Astrocyte (in vitro differentiated cells and primary cell): ENCODE data around the gene NTN4. TPM values are rescaled to one million over a fixed set of nuclear protein-coding genes. Genes with fewer than 3 reads are reported as not detected.

ENCODE experiments used
- DNase-seq: peaks from one replicate; pipeline ENCODE4 v3.0.0-alpha.2; 2010; ENCODE audit warnings: low read depth
- FAIRE-seq: peaks from 2 replicates; lab custom pipeline; 2011; peaks lifted over from hg19 to GRCh38; lab: Jason Lieb, UNC
- H2AFZ ChIP-seq: 2 replicates; pipeline ENCODE4 v1.6.0; 2012; ENCODE audit warnings: low read depth, low read length, inconsistent platforms
- H3K27ac ChIP-seq: 2 replicates; pipeline ENCODE4 v1.5.1; 2011; ENCODE audit warnings: low read depth, low read length, inconsistent platforms
- H3K27me3 ChIP-seq: 2 replicates; pipeline ENCODE4 v1.6.0; 2011; ENCODE audit warnings: low read length, inconsistent platforms; ENCODE audit not compliant: insufficient read depth
- H3K36me3 ChIP-seq: 2 replicates; pipeline ENCODE4 v1.5.1; 2011; ENCODE audit warnings: low read length, inconsistent platforms; ENCODE audit not compliant: insufficient read depth
- H3K4me1 ChIP-seq: 2 replicates; pipeline ENCODE4 v1.5.1; 2011; ENCODE audit warnings: low read length, inconsistent platforms; ENCODE audit not compliant: insufficient read depth
- H3K4me2 ChIP-seq: 2 replicates; pipeline ENCODE4 v1.6.0; 2012; ENCODE audit warnings: low read length, inconsistent platforms
- H3K4me3 ChIP-seq: 2 replicates; pipeline ENCODE4 v1.5.1; 2011; ENCODE audit warnings: low read depth, mild to moderate bottlenecking, low read length, inconsistent platforms; ENCODE audit not compliant: insufficient read depth
- H3K79me2 ChIP-seq: 2 replicates; pipeline ENCODE4 v1.6.0; 2012; ENCODE audit warnings: mild to moderate bottlenecking, low read length, inconsistent platforms; ENCODE audit not compliant: insufficient read depth
- H3K9ac ChIP-seq: 2 replicates; pipeline ENCODE4 v1.6.0; 2012; ENCODE audit warnings: mild to moderate bottlenecking, low read length, inconsistent platforms
- H3K9me3 ChIP-seq: 2 replicates; pipeline ENCODE4 v1.5.1; 2012; ENCODE audit warnings: low read depth, mild to moderate bottlenecking, low read length, inconsistent platforms; ENCODE audit not compliant: insufficient read depth
- H4K20me1 ChIP-seq: 2 replicates; pipeline ENCODE4 v1.6.0; 2012; ENCODE audit warnings: low read length, inconsistent platforms; ENCODE audit not compliant: insufficient read depth
- H3K27ac Mint-ChIP-seq: one replicate; pipeline ENCODE4 v1.8.0; 2021; ENCODE audit warnings: mild to moderate bottlenecking, mixed read lengths; ENCODE audit not compliant: unreplicated experiment
- H3K27me3 Mint-ChIP-seq: one replicate; pipeline ENCODE4 v1.8.0; 2021; ENCODE audit warnings: low read depth, mixed read lengths; ENCODE audit not compliant: unreplicated experiment
- H3K36me3 Mint-ChIP-seq: one replicate; pipeline ENCODE4 v1.8.0; 2021; ENCODE audit warnings: low read depth, mixed read lengths; ENCODE audit not compliant: unreplicated experiment
- H3K4me1 Mint-ChIP-seq: one replicate; pipeline ENCODE4 v1.8.0; 2021; ENCODE audit warnings: low read depth, mixed read lengths; ENCODE audit not compliant: unreplicated experiment
- H3K4me3 Mint-ChIP-seq: one replicate; pipeline ENCODE4 v1.8.0; 2021; ENCODE audit warnings: mild to moderate bottlenecking, moderate library complexity, mixed read lengths; ENCODE audit not compliant: unreplicated experiment
- H3K9me3 Mint-ChIP-seq: one replicate; pipeline ENCODE4 v1.8.0; 2021; ENCODE audit warnings: mild to moderate bottlenecking, mixed read lengths; ENCODE audit not compliant: unreplicated experiment
- CTCF ChIP-seq: IDR thresholded peaks from 2 replicates; pipeline ENCODE4 v1.5.1; 2011; ENCODE audit warnings: low read depth, mild to moderate bottlenecking, inconsistent platforms, low read length, moderate library complexity; ENCODE audit not compliant: insufficient read depth
- EZH2 ChIP-seq: IDR thresholded peaks from 2 replicates; pipeline ENCODE4 v1.6.1; 2012; ENCODE audit warnings: mild to moderate bottlenecking, low read length, inconsistent platforms; ENCODE audit not compliant: insufficient read depth
- total RNA-seq: library from RNA; stranded (reverse); gene quantifications from 2 replicates; pipeline ENCODE4 v1.2.1, GENCODE V29; 2021

The NTN4 gene
- total RNA-seq, 1 donor from 2014 or later, result 28.9 TPM

- no peak overlapping the region for H3K27ac Mint-ChIP-seq
- Histone ChIP-seq H3K79me2 (no peaks in the 10 kb centered on the region), H3K4me3 (no peak overlapping the region), H3K9me3 (no peaks in the 10 kb centered on the region), H3K27me3 (no peaks in the 10 kb centered on the region), H2AFZ (no peak overlapping the region), H3K4me2 (no peak overlapping the region), H3K4me1 (peaks cover 3% of the 10 kb centered on the region), H4K20me1 (no peaks in the 10 kb centered on the region), H3K27ac (no peak overlapping the region), H3K36me3 (no peaks in the 10 kb centered on the region), H3K9ac (no peak overlapping the region)
- FAIRE-seq (no peak), DNase-seq (no peak)
- H3K4me1 Mint-ChIP-seq, result peaks cover 10% of the 10 kb centered on the region
- peaks cover 3% of the 10 kb centered on the region for H3K27me3 Mint-ChIP-seq
- TF ChIP-seq CTCF (no peak), EZH2 (no peak)
- no peaks in the 10 kb centered on the region for H3K9me3 Mint-ChIP-seq
- peaks cover 5% of the 10 kb centered on the region for H3K36me3 Mint-ChIP-seq
- H3K4me3 Mint-ChIP-seq, result no peak overlapping the region
These were observed 85.4 kb downstream of the NTN4 start for GRCh38 chr12:95705143-95705542.

- FAIRE-seq, result no peak
- H3K27ac Mint-ChIP-seq, result no peak overlapping the region
- H3K36me3 Mint-ChIP-seq, result peaks cover 4% of the 10 kb centered on the region
These were observed 86.6 kb downstream of the NTN4 start for GRCh38 chr12:95703986-95704385.

More at GRCh38 chr12:95703986-95704385, 86.6 kb downstream of the NTN4 start:
- Histone ChIP-seq H3K9me3 (no peaks in the 10 kb centered on the region), H3K79me2 (no peaks in the 10 kb centered on the region), H3K4me1 (peaks cover 3% of the 10 kb centered on the region), H4K20me1 (no peaks in the 10 kb centered on the region), H3K9ac (no peak overlapping the region), H3K27me3 (no peaks in the 10 kb centered on the region), H3K36me3 (no peaks in the 10 kb centered on the region), H3K4me3 (no peak overlapping the region), H2AFZ (no peak overlapping the region), H3K27ac (no peak overlapping the region), H3K4me2 (no peak overlapping the region)
- Mint-ChIP-seq H3K4me1 (peaks cover 13% of the 10 kb centered on the region), H3K9me3 (no peaks in the 10 kb centered on the region), H3K27me3 (peaks cover 3% of the 10 kb centered on the region), H3K4me3 (no peak overlapping the region)
- TF ChIP-seq CTCF (no peak), EZH2 (no peak)
- no peak for DNase-seq
